ENCODE data around the gene OPTN. TPM values are rescaled to one million over a fixed set of nuclear protein-coding genes. Genes with fewer than 3 reads are reported as not detected.

Gene OPTN
- total RNA-seq, 1 donor from 2014 or later: 13.9 TPM

- H3K4me2 ChIP-seq: no peak overlapping the region
- H3K27me3 ChIP-seq: no peaks in the 10 kb centered on the region
- no peak overlapping the region for H3K27ac Mint-ChIP-seq
- H2AFZ ChIP-seq (replicated peaks): peak overlapping the region; percentile 80
- peak; percentile 83 for DNase-seq (ENCODE audit: low spot score)
- no peak overlapping the region for H3K4me3 ChIP-seq
- TF ChIP-seq EZH2phosphoT487 (IDR thresholded peaks at IDR 0.05): no peak
- TF ChIP-seq EZH2 (IDR thresholded peaks at IDR 0.05): no peak
- TF ChIP-seq, protein P1, sequence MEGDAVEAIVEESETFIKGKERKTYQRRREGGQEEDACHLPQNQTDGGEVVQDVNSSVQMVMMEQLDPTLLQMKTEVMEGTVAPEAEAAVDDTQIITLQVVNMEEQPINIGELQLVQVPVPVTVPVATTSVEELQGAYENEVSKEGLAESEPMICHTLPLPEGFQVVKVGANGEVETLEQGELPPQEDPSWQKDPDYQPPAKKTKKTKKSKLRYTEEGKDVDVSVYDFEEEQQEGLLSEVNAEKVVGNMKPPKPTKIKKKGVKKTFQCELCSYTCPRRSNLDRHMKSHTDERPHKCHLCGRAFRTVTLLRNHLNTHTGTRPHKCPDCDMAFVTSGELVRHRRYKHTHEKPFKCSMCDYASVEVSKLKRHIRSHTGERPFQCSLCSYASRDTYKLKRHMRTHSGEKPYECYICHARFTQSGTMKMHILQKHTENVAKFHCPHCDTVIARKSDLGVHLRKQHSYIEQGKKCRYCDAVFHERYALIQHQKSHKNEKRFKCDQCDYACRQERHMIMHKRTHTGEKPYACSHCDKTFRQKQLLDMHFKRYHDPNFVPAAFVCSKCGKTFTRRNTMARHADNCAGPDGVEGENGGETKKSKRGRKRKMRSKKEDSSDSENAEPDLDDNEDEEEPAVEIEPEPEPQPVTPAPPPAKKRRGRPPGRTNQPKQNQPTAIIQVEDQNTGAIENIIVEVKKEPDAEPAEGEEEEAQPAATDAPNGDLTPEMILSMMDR (IDR thresholded peaks at IDR 0.05): peak; percentile 93
- peaks cover 10% of the 10 kb centered on the region for H3F3A ChIP-seq (ENCODE audit: low read depth)
- no peak overlapping the region for H3K9ac ChIP-seq
- H4K20me1 ChIP-seq (ENCODE audit: low read depth): no peaks in the 10 kb centered on the region
- no peak overlapping the region for H3K4me3 Mint-ChIP-seq
- peaks cover 2% of the 10 kb centered on the region for H3K4me1 ChIP-seq
- H3K27ac ChIP-seq: no peak overlapping the region
- no peaks in the 10 kb centered on the region for H3K79me2 ChIP-seq (ENCODE audit: low read depth)
- H3K9me3 Mint-ChIP-seq: peaks cover 22% of the 10 kb centered on the region
- no peaks in the 10 kb centered on the region for H3K36me3 ChIP-seq
- no peaks in the 10 kb centered on the region for H3K36me3 Mint-ChIP-seq
- no peaks in the 10 kb centered on the region for H3K9me3 ChIP-seq (ENCODE audit: low read depth)
- H3K27me3 Mint-ChIP-seq (ENCODE audit: insufficient read depth, low read depth): peaks cover 6% of the 10 kb centered on the region
- no peaks in the 10 kb centered on the region for H3K4me1 Mint-ChIP-seq
These were observed 25.2 kb upstream of the OPTN start for GRCh38 chr10:13074563-13075451.

- H3K4me2 ChIP-seq: peak overlapping the region; percentile 41
- no peaks in the 10 kb centered on the region for H3K36me3 Mint-ChIP-seq
- peaks cover 5% of the 10 kb centered on the region for H3K27me3 Mint-ChIP-seq (ENCODE audit: insufficient read depth, low read depth)
These were observed 20.8 kb upstream of the OPTN start for GRCh38 chr10:13078912-13079775.

DNA sequence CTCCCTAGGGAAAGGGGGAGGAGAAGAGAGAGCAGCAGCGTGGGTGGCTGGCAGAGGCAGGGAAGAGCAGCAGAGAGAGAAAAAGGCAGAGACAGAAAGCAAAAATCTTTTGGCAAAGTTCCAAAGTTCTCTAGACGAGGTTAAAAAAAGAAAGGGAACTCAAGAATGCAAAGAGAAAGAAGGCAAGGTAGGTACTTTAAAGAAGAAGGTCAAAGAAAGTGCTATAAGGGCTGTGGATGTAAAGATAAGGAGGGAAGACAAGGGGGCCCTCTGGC is 20.2 kb upstream of the OPTN start:
- H3K9me3 Mint-ChIP-seq: peaks cover 31% of the 10 kb centered on the region
- Histone ChIP-seq H3K36me3 (no peaks in the 10 kb centered on the region), H4K20me1 (ENCODE audit: low read depth) (no peaks in the 10 kb centered on the region), H3K4me1 (peaks cover 12% of the 10 kb centered on the region), H3K9me3 (ENCODE audit: low read depth) (no peaks in the 10 kb centered on the region), H3K27me3 (no peaks in the 10 kb centered on the region), H3K9ac (no peak overlapping the region), H3K4me2 (peak overlapping the region; percentile 41), H3F3A (ENCODE audit: low read depth) (peaks cover 15% of the 10 kb centered on the region), H2AFZ (replicated peaks) (peak overlapping the region; percentile 32), H3K27ac (peak overlapping the region; percentile 26), H3K4me3 (peak overlapping the region; percentile 6), H3K79me2 (ENCODE audit: low read depth) (no peaks in the 10 kb centered on the region)
- no peak overlapping the region for H3K4me3 Mint-ChIP-seq
- H3K27me3 Mint-ChIP-seq (ENCODE audit: insufficient read depth, low read depth): peaks cover 5% of the 10 kb centered on the region
- no peak for TF ChIP-seq EZH2phosphoT487 (IDR thresholded peaks at IDR 0.05)
- TF ChIP-seq, protein P1 (IDR thresholded peaks at IDR 0.05): no peak
- TF ChIP-seq EZH2 (IDR thresholded peaks at IDR 0.05): no peak
- no peaks in the 10 kb centered on the region for H3K36me3 Mint-ChIP-seq
- no peak overlapping the region for H3K27ac Mint-ChIP-seq
- H3K4me1 Mint-ChIP-seq: peaks cover 2% of the 10 kb centered on the region
- no peak for DNase-seq (ENCODE audit: low spot score)

More at GRCh38 chr10:13078912-13079775, 20.8 kb upstream of the OPTN start:
- Mint-ChIP-seq H3K27ac (no peak overlapping the region), H3K9me3 (peaks cover 26% of the 10 kb centered on the region), H3K4me1 (no peaks in the 10 kb centered on the region), H3K4me3 (no peak overlapping the region)
- H3K79me2 ChIP-seq (ENCODE audit: low read depth): no peaks in the 10 kb centered on the region
- H3K4me3 ChIP-seq: peak overlapping the region; percentile 6
- no peaks in the 10 kb centered on the region for H3K27me3 ChIP-seq
- no peaks in the 10 kb centered on the region for H4K20me1 ChIP-seq (ENCODE audit: low read depth)
- no peak overlapping the region for H3K9ac ChIP-seq
- H3K36me3 ChIP-seq: no peaks in the 10 kb centered on the region
- peak overlapping the region; percentile 32 for H2AFZ ChIP-seq (replicated peaks)
- H3F3A ChIP-seq (ENCODE audit: low read depth): peaks cover 15% of the 10 kb centered on the region
- peak; percentile 89 for DNase-seq (ENCODE audit: low spot score)
- no peaks in the 10 kb centered on the region for H3K9me3 ChIP-seq (ENCODE audit: low read depth)
- peaks cover 12% of the 10 kb centered on the region for H3K4me1 ChIP-seq
- peak overlapping the region; percentile 26 for H3K27ac ChIP-seq
- no peak for TF ChIP-seq EZH2 (IDR thresholded peaks at IDR 0.05)
- TF ChIP-seq, protein P1 (IDR thresholded peaks at IDR 0.05): no peak
- TF ChIP-seq EZH2phosphoT487 (IDR thresholded peaks at IDR 0.05): no peak
